ENCODE results near the gene CBFA2T3.

DNA sequence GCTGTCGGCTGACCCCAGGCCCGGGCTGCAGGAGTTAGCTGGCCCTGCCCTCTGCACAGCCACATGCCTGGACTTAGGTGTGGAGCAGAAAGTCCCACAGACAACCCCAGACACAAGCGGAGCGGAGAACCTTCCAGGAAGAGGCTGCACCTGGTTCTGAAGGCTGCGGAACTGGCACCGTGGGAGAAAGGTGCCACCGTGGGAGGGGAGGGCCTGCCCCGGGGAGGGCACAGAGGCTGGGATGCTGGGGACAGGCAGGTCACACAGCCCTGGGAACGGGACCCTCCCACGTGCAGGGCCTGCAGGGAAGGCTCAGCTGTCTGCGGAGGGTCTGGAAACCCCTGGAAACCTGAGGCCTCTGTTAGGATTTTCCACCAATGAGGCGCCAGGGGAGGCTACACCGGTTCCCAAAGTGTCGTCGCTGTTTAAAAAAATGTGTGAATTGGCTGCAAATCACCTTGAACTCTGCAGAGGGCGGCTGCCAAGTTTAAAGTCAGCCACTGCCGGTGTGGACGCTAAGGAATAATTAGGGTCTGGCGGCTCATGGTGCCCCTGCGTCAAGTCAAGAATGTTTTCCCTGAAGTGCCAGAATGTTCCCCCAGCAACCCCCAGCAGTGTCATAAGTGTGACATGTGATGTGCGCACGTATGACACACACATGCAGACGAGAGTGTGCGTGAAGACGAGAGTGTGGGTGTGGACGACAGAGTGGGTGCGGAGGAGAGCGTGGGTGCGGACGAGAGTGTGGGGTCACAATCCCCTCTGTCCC is 59.7 kb downstream of the CBFA2T3 start:
- TF ChIP-seq, protein P1, sequence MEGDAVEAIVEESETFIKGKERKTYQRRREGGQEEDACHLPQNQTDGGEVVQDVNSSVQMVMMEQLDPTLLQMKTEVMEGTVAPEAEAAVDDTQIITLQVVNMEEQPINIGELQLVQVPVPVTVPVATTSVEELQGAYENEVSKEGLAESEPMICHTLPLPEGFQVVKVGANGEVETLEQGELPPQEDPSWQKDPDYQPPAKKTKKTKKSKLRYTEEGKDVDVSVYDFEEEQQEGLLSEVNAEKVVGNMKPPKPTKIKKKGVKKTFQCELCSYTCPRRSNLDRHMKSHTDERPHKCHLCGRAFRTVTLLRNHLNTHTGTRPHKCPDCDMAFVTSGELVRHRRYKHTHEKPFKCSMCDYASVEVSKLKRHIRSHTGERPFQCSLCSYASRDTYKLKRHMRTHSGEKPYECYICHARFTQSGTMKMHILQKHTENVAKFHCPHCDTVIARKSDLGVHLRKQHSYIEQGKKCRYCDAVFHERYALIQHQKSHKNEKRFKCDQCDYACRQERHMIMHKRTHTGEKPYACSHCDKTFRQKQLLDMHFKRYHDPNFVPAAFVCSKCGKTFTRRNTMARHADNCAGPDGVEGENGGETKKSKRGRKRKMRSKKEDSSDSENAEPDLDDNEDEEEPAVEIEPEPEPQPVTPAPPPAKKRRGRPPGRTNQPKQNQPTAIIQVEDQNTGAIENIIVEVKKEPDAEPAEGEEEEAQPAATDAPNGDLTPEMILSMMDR (IDR thresholded peaks at IDR 0.05), result no peak
- no peak for TF ChIP-seq POLR2A (IDR thresholded peaks at IDR 0.05)

Measured in gastroesophageal sphincter (tissue), 3 donors.